CD4-positive, alpha-beta T cell treated with Interleukin-4 for 1 hour (primary cell): ENCODE results near the gene ABCB1.

Experiments
- DNase-seq, 2 donors: peaks; one replicate each; pipeline ENCODE4 v3.0.0-alpha.2; 2020 to 2022

The ABCB1 gene

DNA sequence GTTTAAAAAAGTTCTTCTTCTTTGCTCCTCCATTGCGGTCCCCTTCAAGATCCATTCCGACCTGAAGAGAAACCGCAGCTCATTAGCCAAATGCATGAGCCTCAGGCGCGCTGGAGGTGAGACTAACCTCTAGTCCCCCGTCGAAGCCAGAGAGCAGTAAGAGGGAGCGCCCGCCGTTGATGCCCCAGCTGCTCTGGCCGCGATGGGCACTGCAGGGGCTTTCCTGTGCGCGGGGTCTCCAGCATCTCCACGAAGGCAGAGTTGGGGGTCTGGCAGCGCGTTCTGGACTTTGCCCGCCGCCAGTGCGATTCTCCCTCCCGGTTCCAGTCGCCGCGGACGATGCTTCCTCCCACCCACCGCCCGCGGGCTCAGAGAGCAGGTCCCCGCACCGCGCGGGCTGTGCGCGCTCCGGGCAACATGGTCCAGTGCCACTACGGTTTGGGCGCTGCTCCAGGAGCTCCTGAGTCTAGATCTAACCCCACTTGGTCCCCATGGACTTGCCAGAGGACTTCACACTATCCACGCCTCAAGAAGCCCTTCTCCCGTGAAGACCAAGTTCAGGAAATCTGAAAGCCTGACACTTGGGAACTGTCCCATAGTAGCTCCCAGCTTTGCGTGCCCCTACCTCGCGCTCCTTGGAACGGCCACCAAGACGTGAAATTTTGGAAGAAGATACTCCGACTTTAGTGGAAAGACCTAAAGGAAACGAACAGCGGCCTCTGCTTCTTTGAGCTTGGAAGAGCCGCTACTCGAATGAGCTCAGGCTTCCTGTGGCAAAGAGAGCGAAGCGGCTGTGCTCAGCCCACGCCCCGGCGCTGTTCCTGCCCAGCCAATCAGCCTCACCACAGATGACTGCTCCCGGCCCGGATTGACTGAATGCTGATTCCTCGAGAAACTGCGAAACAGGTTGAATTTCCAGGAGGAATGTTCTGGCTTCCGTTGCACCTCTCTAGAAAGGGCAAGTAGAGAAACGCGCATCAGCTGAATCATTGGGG lies at the start of gene ABCB1:
Gene ABCB1, minus strand, starts transcription at position 755 of the 995 bp plus-strand sequence. Its CDS starts 700 bp downstream, at position 55.
- peak; percentile 45 to 54 for DNase-seq

DNA sequence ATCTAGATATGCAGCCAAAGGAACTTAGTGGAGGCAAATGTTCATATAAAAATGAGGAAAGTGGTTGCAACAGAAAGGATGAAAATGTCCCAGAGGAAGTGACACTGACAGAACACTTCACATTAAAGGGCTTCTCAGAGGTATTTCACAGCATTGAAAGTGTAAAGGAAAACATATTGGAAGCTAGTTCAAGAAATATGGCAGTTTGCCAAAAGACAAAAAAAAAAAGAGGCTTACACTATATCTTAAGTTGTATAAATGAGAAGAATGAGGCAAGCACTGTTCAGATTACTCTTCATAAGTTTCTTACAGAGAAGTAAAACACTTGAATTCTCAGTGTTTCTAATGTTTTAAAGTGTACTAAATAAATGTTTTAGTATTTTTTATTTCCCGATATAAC lies 47.6 kb upstream of the ABCB1 start:
- no peak for DNase-seq

DNA sequence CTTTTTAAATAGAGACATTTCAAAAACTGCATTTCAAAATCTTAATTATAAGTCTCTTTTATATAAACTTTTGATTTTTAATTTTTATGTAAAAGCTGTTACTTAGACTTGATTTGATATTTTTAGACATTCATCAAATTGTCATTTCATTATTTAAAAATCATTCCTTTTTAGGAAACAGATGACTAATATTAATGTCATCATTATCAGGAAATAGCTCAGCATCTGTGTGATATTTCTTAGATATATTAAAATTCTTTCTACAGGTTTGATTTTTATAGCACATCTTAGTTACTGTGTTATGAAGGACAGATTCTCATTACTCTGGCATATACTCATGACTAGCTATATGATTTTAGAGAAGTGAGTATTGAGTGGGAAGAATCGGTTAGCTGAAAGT lies 44.8 kb upstream of the ABCB1 start:
- no peak for DNase-seq

DNA sequence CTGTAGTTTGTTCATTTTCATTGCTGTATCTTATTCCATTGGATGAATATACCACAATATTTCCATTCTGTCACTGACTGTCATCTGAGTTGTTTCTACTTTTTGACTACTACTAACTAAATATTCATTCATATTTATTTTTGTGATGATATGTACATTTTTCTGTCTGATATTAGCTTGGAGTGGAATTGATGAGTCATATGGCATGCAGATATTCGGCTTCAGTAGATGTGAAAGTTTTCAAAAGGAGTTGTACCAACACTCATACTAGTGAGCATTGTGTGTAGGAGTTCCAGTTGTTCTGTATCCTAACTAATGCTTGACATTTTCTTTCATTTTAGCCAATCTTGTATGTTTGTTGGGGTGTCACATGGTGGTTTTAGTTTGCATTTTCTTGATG lies 35.2 kb upstream of the ABCB1 start:
- DNase-seq, result no peak

DNA sequence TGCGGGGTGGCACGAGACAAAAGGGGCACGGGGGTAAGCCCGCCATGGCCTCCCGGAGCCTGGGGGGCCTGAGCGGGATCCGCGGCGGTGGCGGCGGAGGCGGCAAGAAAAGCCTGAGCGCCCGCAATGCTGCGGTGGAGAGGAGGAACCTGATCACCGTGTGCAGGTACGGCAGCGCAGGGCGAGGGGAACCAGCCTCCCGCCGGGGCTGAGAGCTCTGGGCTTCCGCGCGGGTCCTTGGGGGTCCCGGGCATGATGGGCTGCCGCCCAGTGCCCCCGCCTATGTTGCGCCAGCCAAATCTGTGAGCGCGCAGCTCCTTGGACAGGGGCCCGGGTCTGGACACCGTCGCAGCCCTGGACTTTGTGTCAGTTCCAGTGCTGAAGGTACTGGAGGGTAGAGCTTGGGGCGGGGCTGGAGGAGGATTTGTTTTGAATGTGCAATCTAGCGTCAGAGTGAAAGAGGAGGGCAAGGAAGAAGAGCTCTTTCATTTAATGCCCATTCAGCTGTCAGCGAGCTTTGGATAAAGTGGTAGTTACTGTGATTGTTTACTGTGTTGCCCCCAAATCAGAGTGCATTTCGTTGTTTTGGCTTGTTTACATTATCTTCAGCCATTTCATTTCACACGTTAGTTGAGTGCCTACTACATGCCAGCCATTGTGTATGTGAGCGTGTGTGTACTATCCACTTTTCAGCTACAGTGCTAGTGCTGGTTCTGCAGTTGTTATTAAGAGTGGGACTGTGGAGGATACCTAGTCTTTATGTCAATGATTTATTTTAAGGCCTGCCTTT lies 28.3 kb upstream of the ABCB1 start:
- peak; percentile 12 to 18 for DNase-seq

DNA sequence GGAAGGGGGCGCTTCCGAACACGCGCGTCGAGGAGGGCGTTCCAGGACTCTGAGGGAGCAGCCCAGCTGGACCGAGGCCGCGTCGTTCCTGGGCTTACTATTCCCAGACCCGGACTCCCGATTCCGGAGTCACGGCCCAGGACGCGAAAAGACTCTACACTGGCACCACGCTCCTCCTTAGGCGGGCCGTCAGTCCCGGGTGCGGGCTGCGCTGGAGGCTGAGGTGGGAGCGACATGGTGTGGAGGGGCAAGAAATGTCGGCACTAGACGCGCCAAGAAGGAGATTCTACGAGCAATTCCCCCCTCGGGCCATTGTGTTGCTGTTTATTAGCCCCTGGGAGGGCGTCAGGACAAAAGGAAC lies 26.9 kb upstream of the ABCB1 start:
- DNase-seq, result no peak

DNA sequence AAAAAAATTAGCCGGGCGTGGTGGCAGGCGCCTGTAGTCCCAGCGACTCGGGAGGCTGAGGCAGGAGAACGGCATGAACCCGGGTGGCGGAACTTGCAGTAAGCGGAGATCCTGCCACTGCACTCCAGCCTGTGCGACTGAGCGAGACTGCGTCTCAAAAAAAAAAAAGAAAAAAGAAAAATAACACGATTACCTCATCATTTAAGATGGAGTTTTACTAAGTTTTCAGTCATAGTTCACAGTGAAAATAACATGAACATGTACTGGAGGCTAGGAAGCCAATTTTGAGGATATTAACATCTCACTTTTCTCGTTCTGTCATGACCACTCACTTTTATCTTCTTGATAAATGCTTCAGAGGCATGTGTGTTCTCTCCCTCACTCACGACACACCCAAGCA lies 24.4 kb upstream of the ABCB1 start:
- no peak for DNase-seq

DNA sequence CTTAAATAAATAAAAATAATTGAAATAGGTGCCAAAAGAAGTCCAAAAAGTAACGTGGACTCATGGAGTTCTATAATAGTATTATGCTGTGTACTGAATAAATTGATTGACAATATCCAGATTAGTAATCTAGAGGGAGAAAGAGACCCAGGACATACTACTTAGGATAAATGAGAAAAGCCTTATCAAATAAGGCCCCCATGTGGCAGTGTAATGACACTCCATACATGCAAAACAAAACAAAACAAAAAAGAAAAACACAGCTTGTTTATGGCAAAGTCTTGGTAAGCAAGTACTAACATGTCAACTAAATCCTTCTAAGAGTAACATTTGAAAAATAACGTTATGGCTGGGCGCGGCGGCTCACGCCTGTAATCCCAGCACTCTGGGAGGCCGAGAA lies 23.9 kb upstream of the ABCB1 start:
- no peak for DNase-seq

DNA sequence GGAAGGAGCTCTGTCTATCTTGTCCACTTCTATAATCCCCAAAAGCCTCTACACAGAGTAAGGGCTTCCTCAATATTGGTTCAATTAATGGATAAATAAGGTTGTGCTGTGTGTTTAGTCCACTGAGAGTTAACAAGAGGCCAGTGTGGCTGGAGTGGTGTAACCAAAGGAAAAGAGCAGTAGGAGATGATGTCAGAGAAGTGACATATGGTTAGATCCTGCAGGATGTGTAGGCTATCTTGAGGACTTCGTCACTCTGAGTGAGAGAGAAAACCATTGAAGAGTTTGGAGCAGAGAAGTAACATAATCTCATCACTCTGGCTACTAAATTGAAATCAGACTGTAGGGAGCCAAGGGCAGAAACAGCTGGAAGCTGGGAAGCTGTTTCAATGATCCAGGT lies 14.5 kb upstream of the ABCB1 start:
- DNase-seq, result no peak

DNA sequence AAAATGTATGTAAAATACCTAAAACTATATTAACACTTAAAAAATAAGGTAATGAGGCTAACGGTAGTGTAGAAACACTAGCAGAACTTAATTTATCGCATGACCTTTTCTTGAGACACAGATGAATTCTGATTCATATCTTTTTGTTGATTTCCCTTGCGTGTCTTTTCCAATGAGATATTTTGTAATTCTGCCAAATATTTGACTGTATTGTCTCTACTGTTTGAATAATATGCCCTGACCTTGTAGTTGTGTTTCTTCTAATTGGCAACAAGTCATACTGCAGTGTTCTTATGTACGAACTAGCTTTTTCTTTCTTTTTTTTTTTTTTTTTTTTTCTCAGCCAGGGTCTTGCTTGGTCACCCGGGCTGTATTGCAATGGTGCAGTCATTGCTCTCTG lies 9.2 kb upstream of the ABCB1 start:
- DNase-seq, result no peak

DNA sequence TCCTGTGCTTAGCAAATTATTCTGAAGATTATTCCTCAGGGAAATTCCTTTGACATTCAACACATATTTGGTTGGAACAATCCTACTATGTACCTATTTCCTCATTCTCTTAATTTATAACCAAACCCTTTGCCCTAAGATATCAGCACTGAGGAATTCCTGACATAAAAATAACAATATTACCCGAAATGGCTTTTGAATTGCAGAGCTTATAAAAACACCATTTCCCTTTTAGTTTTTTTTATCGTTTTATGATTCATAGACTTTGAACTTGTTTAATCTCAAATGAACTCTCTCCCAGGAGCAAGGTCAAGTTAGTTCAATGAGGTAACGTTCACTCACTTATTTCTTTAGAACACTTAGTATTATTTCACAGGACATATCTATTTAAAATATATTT lies 7.7 kb upstream of the ABCB1 start:
- DNase-seq, result no peak

DNA sequence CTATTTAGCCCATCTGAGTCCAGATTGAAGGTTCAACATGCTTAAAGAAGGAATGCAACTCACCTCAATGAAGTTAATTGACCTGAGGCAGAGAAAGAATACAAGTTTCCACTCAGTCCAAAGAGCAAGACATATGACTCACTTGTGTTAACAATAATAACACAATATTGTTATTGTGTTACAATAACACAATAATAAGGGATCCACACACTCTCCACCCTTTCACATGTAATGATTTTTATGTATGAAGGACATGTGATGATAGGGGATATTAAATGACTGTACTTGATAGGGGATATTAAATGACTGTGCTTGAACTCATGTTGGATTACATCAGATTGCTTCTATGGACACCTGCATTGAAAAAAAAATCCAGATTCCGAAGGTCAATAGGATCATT lies 3.6 kb upstream of the ABCB1 start:
- no peak for DNase-seq

DNA sequence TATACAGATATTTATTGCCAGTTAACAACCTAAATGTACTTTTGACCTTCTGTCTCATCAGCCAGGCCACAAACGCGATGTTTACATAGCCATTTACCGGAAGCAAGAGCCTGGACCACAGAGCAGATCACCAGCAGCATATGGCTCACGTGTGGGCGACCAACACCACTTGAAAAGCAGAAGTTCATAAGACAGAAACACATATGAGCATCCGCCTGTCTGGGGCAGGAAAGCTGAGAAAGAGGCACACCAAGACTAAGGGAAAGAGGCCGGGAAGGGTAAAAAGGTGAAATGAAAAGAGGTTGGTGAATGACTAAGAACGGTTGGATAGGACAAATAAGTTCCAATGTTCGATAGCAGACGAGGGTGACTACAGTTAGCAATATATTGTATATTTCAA lies 1.3 kb downstream of the ABCB1 start:
- DNase-seq, result peak; percentile 54 to 68

DNA sequence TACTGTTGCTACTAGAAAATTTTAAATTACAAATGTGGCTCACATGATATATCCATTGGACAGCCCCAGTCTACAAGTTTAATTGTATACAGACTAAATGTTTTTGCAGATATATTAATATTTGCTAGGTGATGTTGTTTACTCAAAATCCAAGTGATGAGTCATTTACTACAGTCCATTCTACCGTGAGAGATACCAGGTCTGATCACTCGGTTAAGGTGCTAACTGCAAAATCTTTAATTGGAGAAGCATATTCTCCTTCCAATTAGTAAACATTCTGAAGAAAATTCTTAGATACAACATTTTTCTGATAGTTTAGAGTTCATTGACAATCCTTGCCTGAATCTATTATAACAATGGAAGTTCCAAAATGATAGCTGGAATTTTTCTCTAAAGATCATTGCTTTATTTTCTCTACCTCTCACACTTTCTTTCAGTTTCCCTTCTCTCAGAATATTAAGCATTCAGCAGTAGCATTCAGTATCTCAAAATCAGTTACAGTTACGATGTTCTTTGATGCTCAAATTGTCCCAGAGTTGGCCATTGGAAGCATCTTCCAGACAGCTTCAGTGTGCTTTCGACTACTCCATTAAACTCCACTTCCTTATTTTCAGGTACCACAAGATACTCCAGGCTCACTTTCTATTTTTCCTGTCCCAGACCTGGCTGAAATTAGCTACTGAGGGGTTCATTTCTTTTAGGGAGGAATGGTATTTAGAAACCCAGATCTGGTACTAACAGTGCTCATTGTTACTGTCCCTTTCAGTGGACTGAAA lies 2.3 kb downstream of the ABCB1 start:
- no peak for DNase-seq

DNA sequence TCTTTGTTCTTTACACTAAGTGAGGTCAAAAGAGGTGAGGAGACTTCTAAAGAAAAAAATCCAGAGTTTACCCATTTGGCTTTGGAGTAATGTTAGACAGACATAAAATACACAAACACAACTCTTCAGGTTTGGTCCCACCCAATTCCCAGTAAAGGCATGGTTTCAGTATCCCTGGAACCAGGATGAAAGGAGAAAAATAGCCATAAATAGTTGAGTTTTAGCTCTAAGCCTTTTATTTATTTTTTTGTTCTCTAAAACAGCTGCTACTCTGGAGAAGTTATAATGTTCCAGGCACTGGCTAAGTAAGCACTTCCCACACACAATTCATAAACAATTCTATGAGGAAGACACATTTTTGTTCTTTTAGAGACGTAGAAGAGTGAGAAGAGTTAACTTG lies 4.0 kb downstream of the ABCB1 start:
- DNase-seq, result no peak

DNA sequence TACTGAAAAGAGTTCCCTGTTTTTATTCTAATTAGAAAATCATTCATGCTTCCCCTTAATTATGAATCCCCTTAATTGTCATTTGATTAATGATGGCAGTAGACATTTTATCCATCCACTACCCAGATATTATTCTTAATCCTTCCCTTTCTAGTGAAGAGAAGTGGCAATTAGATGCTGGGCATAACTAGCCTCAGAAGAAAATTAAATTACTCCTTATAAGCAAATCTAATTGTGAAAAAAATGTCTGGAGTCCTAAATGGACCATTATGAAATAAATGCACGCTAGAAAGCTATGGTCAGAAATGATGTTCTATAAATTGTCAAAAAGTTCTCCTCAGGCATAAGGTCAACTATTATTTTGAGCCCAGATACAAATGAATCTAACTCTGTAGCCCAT lies 4.5 kb downstream of the ABCB1 start:
- no peak for DNase-seq

DNA sequence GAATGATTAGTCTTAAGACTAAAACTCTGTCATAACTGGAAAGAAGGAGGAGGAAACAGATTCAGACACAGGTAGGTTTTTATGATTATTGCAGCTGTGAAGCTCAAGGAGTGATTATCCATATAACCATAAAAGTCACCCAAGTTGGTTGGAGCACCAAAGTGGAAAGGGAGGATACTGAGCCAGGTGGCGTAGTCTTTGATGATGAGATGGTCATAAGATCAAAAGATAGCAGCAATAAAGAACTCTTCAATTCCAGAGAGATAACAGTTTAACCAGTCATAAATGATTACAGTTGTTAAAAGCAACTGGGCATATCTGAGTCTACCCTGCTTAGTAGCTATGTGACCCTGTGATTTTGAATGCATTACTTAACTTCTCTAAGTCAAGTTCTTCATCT lies 8.4 kb downstream of the ABCB1 start:
- DNase-seq, result no peak

DNA sequence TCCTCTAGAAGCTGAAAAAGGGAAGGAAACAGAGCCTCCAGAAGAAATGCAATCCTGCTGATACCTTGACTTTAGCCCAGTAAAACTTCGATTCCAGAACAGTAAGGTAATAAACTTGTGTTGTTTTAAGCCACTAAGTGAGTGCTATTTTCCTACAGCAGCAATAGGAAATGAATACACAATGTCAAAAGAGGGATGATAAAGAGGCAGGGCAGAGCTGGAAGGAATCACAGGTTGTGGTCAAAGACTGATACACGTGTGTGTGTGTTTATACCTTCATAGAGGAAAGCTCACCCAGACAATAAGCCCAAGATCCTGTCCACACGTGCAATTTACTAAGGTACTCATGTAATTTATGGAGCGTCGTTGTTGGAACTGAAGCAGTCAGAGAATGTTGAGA lies 9.5 kb downstream of the ABCB1 start:
- no peak for DNase-seq

DNA sequence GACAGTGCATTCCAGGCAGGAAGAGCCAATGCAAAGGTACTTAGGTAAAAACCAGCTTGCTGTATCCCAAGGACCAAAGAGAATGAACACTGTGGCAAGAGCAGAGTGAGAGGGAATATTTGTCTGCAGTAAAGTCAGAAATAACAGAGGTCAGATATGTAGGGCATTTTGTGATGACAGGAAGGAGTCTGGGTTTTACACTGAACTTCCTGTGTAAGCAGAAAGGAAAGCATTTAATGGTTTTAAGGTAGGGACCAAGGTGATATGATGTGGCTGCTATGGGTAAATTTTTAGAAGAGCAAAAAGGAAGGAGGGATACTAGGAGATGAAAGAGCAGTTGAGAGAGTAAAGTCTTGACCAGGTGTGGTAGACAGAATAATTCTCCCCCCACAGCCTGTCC lies 10.1 kb downstream of the ABCB1 start:
- DNase-seq, result peak in 1 of 2 donors; percentile 37

DNA sequence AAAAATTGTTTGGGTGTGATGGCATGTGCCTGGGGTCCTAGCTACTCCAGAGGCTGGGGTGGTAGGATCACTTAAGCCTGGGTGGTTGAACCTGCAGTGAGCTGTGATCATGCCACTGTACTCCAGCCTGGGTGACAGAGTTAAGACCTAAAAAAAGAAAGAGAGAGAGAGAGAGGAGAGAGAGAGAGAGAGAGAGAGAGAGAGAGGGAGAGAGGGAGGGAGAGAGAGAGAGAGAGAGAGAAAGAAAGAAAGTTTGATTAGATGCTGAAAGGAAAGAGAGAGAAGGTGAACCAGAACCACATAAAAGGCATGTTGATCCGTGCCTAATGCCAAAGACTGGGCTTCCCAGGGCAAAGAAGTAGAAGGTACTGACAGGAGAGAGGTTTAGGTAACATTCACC lies 11.1 kb downstream of the ABCB1 start:
- peak in 1 of 2 donors; percentile 21 for DNase-seq

DNA sequence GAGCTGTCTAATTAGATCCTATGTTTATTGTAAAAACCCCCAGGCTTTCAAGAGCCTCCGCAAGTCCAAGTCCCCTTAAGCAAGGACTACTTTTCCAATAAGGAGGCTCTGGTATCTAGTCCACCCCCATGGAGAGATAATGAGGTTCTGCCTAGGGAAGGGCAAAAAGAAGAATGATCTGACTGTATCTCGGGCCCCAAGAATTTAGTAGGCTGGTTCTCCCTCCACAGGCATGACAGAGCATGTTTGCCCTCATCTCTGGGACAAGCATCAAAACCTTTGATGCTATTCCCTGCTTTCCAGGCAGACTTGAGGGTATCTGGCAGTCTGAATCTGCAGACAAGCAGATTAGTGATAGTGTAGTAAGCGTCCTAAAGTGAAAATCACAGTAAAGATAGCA lies 19.0 kb downstream of the ABCB1 start:
- no peak for DNase-seq

DNA sequence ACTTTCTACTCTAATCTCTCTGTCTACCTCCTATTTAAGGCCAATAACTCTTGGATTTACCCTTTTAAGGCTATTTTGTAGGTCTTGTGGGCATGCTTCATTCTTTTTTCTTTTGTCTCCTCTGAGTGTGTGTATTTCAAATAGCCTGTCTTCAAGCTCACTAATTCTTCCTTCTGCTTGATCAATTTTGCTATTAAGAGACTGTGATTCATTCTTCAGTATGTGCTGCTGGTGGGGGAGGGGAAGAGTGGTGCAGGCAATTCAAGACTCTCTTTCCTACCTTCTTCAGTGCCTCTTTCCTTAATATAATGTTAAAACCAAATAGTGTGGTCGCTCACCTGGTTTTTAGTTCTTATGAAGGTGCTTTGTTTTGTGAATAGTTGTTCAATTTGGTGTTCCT lies 20.0 kb downstream of the ABCB1 start:
- DNase-seq, result no peak

DNA sequence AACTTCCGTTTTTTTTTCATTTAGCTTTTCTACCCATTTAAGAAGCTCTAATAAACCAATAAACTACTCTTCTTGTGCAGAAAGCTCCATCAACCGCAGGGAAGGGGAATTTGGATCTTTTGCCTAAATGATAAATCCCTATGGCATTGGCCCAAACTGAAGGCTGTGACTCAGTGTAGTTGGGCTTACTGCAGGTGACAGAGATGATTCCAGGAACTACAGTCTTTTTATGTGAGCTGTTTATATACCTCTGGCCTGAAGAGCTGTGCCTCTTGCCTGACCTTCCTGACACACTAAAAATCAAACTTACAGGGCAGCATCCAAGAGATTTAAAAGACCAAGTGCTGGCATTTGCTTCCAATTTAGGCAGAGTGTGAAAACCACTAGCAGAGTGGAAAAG lies 25.2 kb downstream of the ABCB1 start:
- no peak for DNase-seq
